GM21825 (cell line): Measurements from ENCODE around the gene AP3S1.
"Not testable (repeated sequence)": the region's sequence is repeated elsewhere in the genome, so short reads cannot be mapped to it uniquely, and the experiment has no call there.

Experiments
- ATAC-seq: cut with Tn5 transposase; IDR thresholded peaks from one replicate; pipeline ENCODE4 v1.9.1; 2021; ENCODE audit warnings: mild to moderate bottlenecking, moderate library complexity; ENCODE audit not compliant: unreplicated experiment

The AP3S1 gene

GRCh38 chr5:115841382-115842088, at the start of gene AP3S1, which contains the start of gene ATG12:
TSS of gene AP3S1 (plus strand) at chr5:115841935. CDS start at chr5:115842038, 103 bp downstream.
TSS of gene ATG12 (minus strand) at chr5:115841565. CDS start at chr5:115841552, 13 bp downstream.
- ATAC-seq = peak; percentile 79

GRCh38 chr5:115795700-115796099, 46.0 kb upstream of the AP3S1 start:
- no peak for ATAC-seq

GRCh38 chr5:115796656-115797055, 45.1 kb upstream of the AP3S1 start:
- no peak for ATAC-seq

- no peak for ATAC-seq
Measured at GRCh38 chr5:115798252-115798651, 43.5 kb upstream of the AP3S1 start.

- no peak for ATAC-seq
Measured at GRCh38 chr5:115800108-115800507, 41.6 kb upstream of the AP3S1 start.

GRCh38 chr5:115801152-115801551, 40.6 kb upstream of the AP3S1 start:
- no peak for ATAC-seq

GRCh38 chr5:115801984-115802383, 39.8 kb upstream of the AP3S1 start:
- no peak for ATAC-seq

GRCh38 chr5:115806986-115807653, 34.6 kb upstream of the AP3S1 start:
- ATAC-seq = no peak

GRCh38 chr5:115807654-115808052, 34.1 kb upstream of the AP3S1 start:
- ATAC-seq = no peak

- not testable (repeated sequence) for ATAC-seq
Measured at GRCh38 chr5:115808066-115808465, 33.7 kb upstream of the AP3S1 start.

GRCh38 chr5:115809946-115810345, 31.8 kb upstream of the AP3S1 start:
- no peak for ATAC-seq

- ATAC-seq = no peak
Measured at GRCh38 chr5:115810761-115811160, 31.0 kb upstream of the AP3S1 start.

- ATAC-seq = no peak
Measured at GRCh38 chr5:115811406-115811805, 30.3 kb upstream of the AP3S1 start.

GRCh38 chr5:115812372-115812771, 29.4 kb upstream of the AP3S1 start:
- no peak for ATAC-seq

GRCh38 chr5:115813719-115814118, 28.0 kb upstream of the AP3S1 start:
- no peak for ATAC-seq

GRCh38 chr5:115815006-115815692, 26.6 kb upstream of the AP3S1 start:
- no peak for ATAC-seq

GRCh38 chr5:115815693-115816225, 26.0 kb upstream of the AP3S1 start:
- no peak for ATAC-seq

- no peak for ATAC-seq
Measured at GRCh38 chr5:115816226-115817081, 25.3 kb upstream of the AP3S1 start, which contains the start of gene CDO1. TSS of gene CDO1 (minus strand) at chr5:115816659. CDS start at chr5:115816397, 262 bp downstream.

- ATAC-seq = no peak
Measured at GRCh38 chr5:115817386-115817785, 24.3 kb upstream of the AP3S1 start.

- no peak for ATAC-seq
Measured at GRCh38 chr5:115818821-115819220, 22.9 kb upstream of the AP3S1 start.
